K562 (cell line): ENCODE results near the gene ST14. TPM values are rescaled to one million over a fixed set of nuclear protein-coding genes. Genes with fewer than 3 reads are reported as not detected.
A peak's percentile ranks its signal among the peaks of the same experiment; 100 is the strongest.

Experiments
- ATAC-seq: fragments of 200-7000 bp; cut with Tn5 transposase; 3 replicates; pipeline ENCODE4 v1.9.1; 2020; ENCODE audit warnings: moderate library complexity
- BruUV-seq: library from RNA; stranded (reverse); fragments of 400-500 nt; replicated peaks from 2 replicates; lab custom pipeline; 2021; lab: Mats Ljungman, UMichigan
- CTCF ChIA-PET: fragments of 300-600 bp; formaldehyde crosslinking; extraction: SDS; loops from one replicate; lab custom pipeline; 2021; ENCODE audit warnings: low intra/inter-chr PET ratio; lab: Yijun Ruan, JAX
- POLR2A ChIA-PET: fragments of 300-600, 350-650 bp; sonication (Branson Sonifier 250); formaldehyde crosslinking; extraction: SDS; loops from one replicate; lab custom pipeline; 2021; ENCODE audit warnings: antibody characterized with exemption, inconsistent platforms; lab: Yijun Ruan, JAX
- DNase-seq, 4 experiments: peaks; one replicate each; pipeline versions ENCODE4 v3.0.0 to v3.0.0-alpha.2; 2011 to 2018; ENCODE audit warnings: low spot score in 3 of 4, mixed read lengths in 3 of 4; ENCODE audit errors: extremely low read depth in 1 of 4
- FAIRE-seq: peaks from 2 replicates; lab custom pipeline; 2011; peaks lifted over from hg19 to GRCh38; lab: Jason Lieb, UNC
- H2AFZ ChIP-seq: 2 replicates; pipeline ENCODE4 v1.6.0; 2011; ENCODE audit warnings: low read depth, low read length, control low read depth, inconsistent platforms
- H3K27ac ChIP-seq: fragments of 200-600 bp; 3 replicates; pipeline ENCODE4 v1.8.0; 2011; ENCODE audit warnings: low read depth, mild to moderate bottlenecking, control low read depth, inconsistent platforms, low read length, moderate library complexity, mixed read lengths; ENCODE audit errors: extremely low read depth
- H3K27me3 ChIP-seq, 2 experiments: fragments of 300-600 bp in 1 of 2; 2 replicates in 1 of 2; 3 replicates in 1 of 2; pipeline versions ENCODE4 v1.6.0 to v1.8.0; 2011; ENCODE audit warnings: inconsistent platforms in 2 of 2, low read length in 2 of 2, mild to moderate bottlenecking in 1 of 2, mixed read lengths in 1 of 2, moderate library complexity in 1 of 2; ENCODE audit not compliant: control insufficient read depth in 2 of 2, insufficient read depth in 2 of 2
- H3K36me3 ChIP-seq: fragments of 300-600 bp; 3 replicates; pipeline ENCODE4 v1.8.0; 2011; ENCODE audit warnings: mild to moderate bottlenecking, low read length, inconsistent platforms; ENCODE audit not compliant: control insufficient read depth, insufficient read depth
- H3K4me1 ChIP-seq, 2 experiments: fragments of 200-600 bp in 1 of 2; replicated peaks in 1 of 2; 2 replicates in 1 of 2; 3 replicates in 1 of 2; pipeline versions ENCODE4 v1.5.1 to v1.8.0; 2011; ENCODE audit warnings: inconsistent platforms in 2 of 2, low read length in 2 of 2, mild to moderate bottlenecking in 1 of 2, mixed read lengths in 1 of 2, moderate library complexity in 1 of 2; ENCODE audit not compliant: control insufficient read depth in 2 of 2, insufficient read depth in 2 of 2
- H3K4me2 ChIP-seq: 2 replicates; pipeline ENCODE4 v1.6.1; 2011; ENCODE audit warnings: low read length, control low read depth, inconsistent platforms, mixed read lengths; ENCODE audit not compliant: insufficient read depth
- H3K4me3 ChIP-seq: fragments of 200-600 bp; sonication (generic), shearing (Covaris generic); 2 replicates; pipeline ENCODE4 v1.5.1; 2016; ENCODE audit warnings: control low read depth, inconsistent platforms
- H3K79me2 ChIP-seq: fragments of 200-600 bp; 3 replicates; pipeline ENCODE4 v1.8.0; 2011; ENCODE audit warnings: low read length, inconsistent platforms; ENCODE audit not compliant: control insufficient read depth, insufficient read depth
- H3K9ac ChIP-seq, 2 experiments: 2 replicates each; pipeline versions ENCODE4 v1.6.0 to v1.6.1; 2011; ENCODE audit warnings: low read depth in 2 of 2, low read length in 2 of 2, control low read depth in 1 of 2, inconsistent platforms in 1 of 2, mild to moderate bottlenecking in 1 of 2, mixed read lengths in 1 of 2; ENCODE audit not compliant: insufficient read depth in 1 of 2
- H3K9me1 ChIP-seq: one replicate; pipeline ENCODE4 v1.6.0; 2011; ENCODE audit warnings: inconsistent platforms, mild to moderate bottlenecking, low read length, moderate library complexity; ENCODE audit not compliant: control insufficient read depth, insufficient read depth
- H3K9me3 ChIP-seq: replicated peaks from 2 replicates; pipeline ENCODE4 v1.5.1; 2011; ENCODE audit warnings: low read depth, low read length, inconsistent platforms; ENCODE audit not compliant: control insufficient read depth, insufficient read depth
- H4K20me1 ChIP-seq: replicated peaks from 2 replicates; pipeline ENCODE4 v1.6.1; 2011; ENCODE audit warnings: low read length, inconsistent platforms, mixed read lengths; ENCODE audit not compliant: control insufficient read depth, insufficient read depth
- E2F6 ChIP-seq, 2 experiments: IDR thresholded peaks; 2 replicates each; pipeline ENCODE4 v1.6.1; 2011; ENCODE audit warnings: borderline replicate concordance in 1 of 2, control low read depth in 1 of 2, low read depth in 1 of 2, low read length in 1 of 2, mild to moderate bottlenecking in 1 of 2, mixed read lengths in 1 of 2, moderate library complexity in 1 of 2; ENCODE audit not compliant: insufficient read depth in 1 of 2, insufficient read length in 1 of 2, poor library complexity in 1 of 2, severe bottlenecking in 1 of 2; ENCODE audit errors: extremely low read depth in 1 of 2
- ELF1 ChIP-seq: fragments of 200-800 bp; sonication (Bioruptor generic); IDR thresholded peaks from 2 replicates; pipeline ENCODE4 v1.6.1; 2016; ENCODE audit warnings: missing genetic modification characterization, missing compliant biosample characterization
- KDM2B ChIP-seq: fragments of 250-450 bp; sonication (Bioruptor Pico); IDR thresholded peaks from 2 replicates; pipeline ENCODE4 v1.8.0; 2021; ENCODE audit warnings: mild to moderate bottlenecking, moderate library complexity
- NFE2 ChIP-seq: IDR thresholded peaks from 2 replicates; pipeline ENCODE4 v1.6.1; 2014; ENCODE audit warnings: antibody characterized with exemption, low read depth
- ZNF639 ChIP-seq, 2 experiments: fragments of 200-800 bp in 1 of 2; sonication (Bioruptor generic) in 1 of 2; sonication (generic) in 1 of 2; formaldehyde crosslinking in 1 of 2; IDR thresholded peaks in 1 of 2; conservative IDR thresholded peaks in 1 of 2; 2 replicates each; pipeline versions ENCODE4 v1.5.0 to v1.6.1; 2016 to 2020; ENCODE audit warnings: missing compliant biosample characterization in 1 of 2, missing genetic modification characterization in 1 of 2, missing genetic modification reagents in 1 of 2
- WGBS: fragments of 100-300 bp; shearing (Covaris generic); methylation state at CpG from one replicate; pipeline ENCODE4 v1.1.6; 2016; ENCODE audit warnings: low coverage, mixed read lengths; ENCODE audit not compliant: insufficient coverage; ENCODE audit errors: missing lambda C conversion rate; 5-methylcytosine and 5-hydroxymethylcytosine counted together
- in situ Hi-C: fragments of 300-500 bp; cut with MboI; formaldehyde crosslinking; loops from 4 replicates; pipeline ENCODE4 v1.15.0; 2018; ENCODE audit warnings: inconsistent platforms, mixed read lengths
- intact Hi-C: fragments of 100-400 bp; cut with micrococcal nuclease; formaldehyde crosslinking; loops from 2 replicates; pipeline ENCODE4 v1.14.2; 2022
- polyA plus RNA-seq, 8 experiments: library from polyadenylated mRNA; depleted of rRNA in 4 of 8; stranded (reverse) in 5 of 8; unstranded in 3 of 8; fragments of >200 nt; fragmentation: Nextera tagmentation in 2 of 8; fragmentation: Illumina TruSeq in 1 of 8; extraction: Ambion mirVana in 2 of 8; extraction: Trizol in 1 of 8; gene quantifications; 2 replicates each; pipeline versions ENCODE4 v1.2.1 to v1.2.3, GENCODE V29; 2011 to 2014; ENCODE audit warnings: inconsistent platforms in 1 of 8, missing spikeins in 1 of 8
- total RNA-seq, 7 experiments: library from RNA; depleted of rRNA in 6 of 7; stranded (reverse); fragments of >200 nt in 6 of 7; fragmentation: Illumina TruSeq in 2 of 7; extraction: Trizol in 2 of 7; gene quantifications; 2 replicates each; pipeline versions ENCODE4 v1.2.1 to v1.2.3, GENCODE V29; 2011 to 2021; ENCODE audit warnings: low replicate concordance in 1 of 7
- TF ChIP-seq, protein P1 (sequence below), 3 experiments: IDR thresholded peaks in 2 of 3; conservative IDR thresholded peaks in 1 of 3; 2 replicates each; pipeline ENCODE4 v1.5.1; 2011 to 2012; ENCODE audit warnings: low read length in 3 of 3, mild to moderate bottlenecking in 3 of 3, control low read depth in 2 of 3, improper control_type of control experiment in 1 of 3, inconsistent platforms in 1 of 3, low read depth in 1 of 3, mixed read lengths in 1 of 3, moderate library complexity in 1 of 3; ENCODE audit not compliant: insufficient read depth in 2 of 3

Gene ST14
- total and polyA plus RNA-seq, 9 of the 15 experiments (the other 6 are each of a cell fraction or from before 2014, with no cell fraction given): 0.08 to 0.20 TPM; not detected in 7

GRCh38 chr11:130189492-130190210 lies 30.1 kb downstream of the ST14 start:
- CTCF ChIA-PET: no interaction called here
- no peaks in the 10 kb centered on the region for H3K36me3 ChIP-seq
- ATAC-seq: peak; percentile 72

More at GRCh38 chr11:130189492-130190210, 30.1 kb downstream of the ST14 start:
- 0 out of 2 replicates have a peak, but pooled peaks have one; percentile 48 for TF ChIP-seq ELF1 (tag)
- no peak for TF ChIP-seq ZNF639 (CRISPR knock-in tag; conservative IDR thresholded peaks at IDR 0.05 in 1 of 2, IDR thresholded peaks at IDR 0.05 in 1 of 2)
- TF ChIP-seq KDM2B (CRISPR knock-in tag): no peak
- TF ChIP-seq, protein P1, sequence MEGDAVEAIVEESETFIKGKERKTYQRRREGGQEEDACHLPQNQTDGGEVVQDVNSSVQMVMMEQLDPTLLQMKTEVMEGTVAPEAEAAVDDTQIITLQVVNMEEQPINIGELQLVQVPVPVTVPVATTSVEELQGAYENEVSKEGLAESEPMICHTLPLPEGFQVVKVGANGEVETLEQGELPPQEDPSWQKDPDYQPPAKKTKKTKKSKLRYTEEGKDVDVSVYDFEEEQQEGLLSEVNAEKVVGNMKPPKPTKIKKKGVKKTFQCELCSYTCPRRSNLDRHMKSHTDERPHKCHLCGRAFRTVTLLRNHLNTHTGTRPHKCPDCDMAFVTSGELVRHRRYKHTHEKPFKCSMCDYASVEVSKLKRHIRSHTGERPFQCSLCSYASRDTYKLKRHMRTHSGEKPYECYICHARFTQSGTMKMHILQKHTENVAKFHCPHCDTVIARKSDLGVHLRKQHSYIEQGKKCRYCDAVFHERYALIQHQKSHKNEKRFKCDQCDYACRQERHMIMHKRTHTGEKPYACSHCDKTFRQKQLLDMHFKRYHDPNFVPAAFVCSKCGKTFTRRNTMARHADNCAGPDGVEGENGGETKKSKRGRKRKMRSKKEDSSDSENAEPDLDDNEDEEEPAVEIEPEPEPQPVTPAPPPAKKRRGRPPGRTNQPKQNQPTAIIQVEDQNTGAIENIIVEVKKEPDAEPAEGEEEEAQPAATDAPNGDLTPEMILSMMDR (IDR thresholded peaks at IDR 0.05 in 2 of 3, conservative IDR thresholded peaks at IDR 0.05 in 1 of 3; ENCODE audit: insufficient read depth in 2 of 3, low read depth in 1 of 3, low read length in 3 of 3): 0 out of 6 replicates have a peak, but pooled peaks of 1 of the 3 experiments have one; percentile 7
- peak in 1 of 2 experiments; percentile 58 for TF ChIP-seq E2F6 (IDR thresholded peaks at IDR 0.05; ENCODE audit: borderline replicate concordance in 1 of 2, extremely low read depth in 1 of 2, insufficient read depth in 1 of 2, insufficient read length in 1 of 2, low read depth in 1 of 2, low read length in 1 of 2, poor library complexity in 1 of 2, severe bottlenecking in 1 of 2)
- TF ChIP-seq NFE2: no peak
- TF ChIP-seq, all 486 proteins: peak for 3
- Histone ChIP-seq H3K4me2 (no peak overlapping the region), H4K20me1 (peaks cover 2% of the 10 kb centered on the region), H3K27ac (no peak overlapping the region), H3K4me1 (peaks cover 0 to 15% of the 10 kb centered on the region in 2 experiments; a peak in 1 of 5 replicates), H3K79me2 (no peaks in the 10 kb centered on the region), H3K9me3 (no peaks in the 10 kb centered on the region), H3K9me1 (no peaks in the 10 kb centered on the region), H3K27me3 (peaks cover 39 to 72% of the 10 kb centered on the region in 2 experiments), H3K9ac (no peak overlapping the region), H3K4me3 (no peak overlapping the region), H2AFZ (no peak overlapping the region)
- POLR2A ChIA-PET: interaction anchor here (0.6 kb wide), 1 partner anchor 17 kb away, joined by 3 read pairs; no protein-coding TSS in a partner anchor
- FAIRE-seq: no peak
- DNase-seq: peak in 3 of 4 experiments; percentile 28 to 35 (median 29)
- intact Hi-C loops: no loop called here
- BruUV-seq: no TSS peak
- 5% methylated on average over 31 of the region's 32 CpGs for WGBS
- in situ Hi-C loops: no loop called here
